HFF-Myc (cell line): ENCODE data around the gene ANAPC10.

ENCODE experiments used
- DNase-seq: peaks from one replicate; pipeline ENCODE4 v3.0.0-alpha.2; 2011; ENCODE audit warnings: low read depth; ENCODE audit errors: extremely low read depth
- H3K4me3 ChIP-seq: replicated peaks from 2 replicates; pipeline ENCODE4 v1.5.1; 2011; ENCODE audit warnings: low read depth, mild to moderate bottlenecking, control low read depth, low read length
- CTCF ChIP-seq: IDR thresholded peaks from 2 replicates; pipeline ENCODE4 v1.5.1; 2012; ENCODE audit warnings: mild to moderate bottlenecking, low read depth, low read length, control low read depth; ENCODE audit errors: missing control alignments

The ANAPC10 gene

GRCh38 chr4:144948009-144948408 is 150.0 kb downstream of the ANAPC10 start:
- no peak for TF ChIP-seq CTCF
- no peak for DNase-seq
- no peak overlapping the region for H3K4me3 ChIP-seq
